Stomach smooth muscle (tissue), 2 donors: ENCODE results near the gene GFM1.

Source experiments
- H3K27ac ChIP-seq: one replicate; pipeline ENCODE4 v1.7.0; 2013; ENCODE audit warnings: mild to moderate bottlenecking, low read length, inconsistent platforms
- H3K27me3 ChIP-seq, 2 donors: one replicate each; pipeline ENCODE4 v1.7.0; 2013; ENCODE audit warnings: low read length in 2 of 2; ENCODE audit not compliant: insufficient read depth in 2 of 2, control insufficient read depth in 1 of 2
- H3K36me3 ChIP-seq, 2 donors: one replicate each; pipeline ENCODE4 v1.7.0; 2013; ENCODE audit warnings: low read length in 2 of 2; ENCODE audit not compliant: control insufficient read depth in 2 of 2, insufficient read depth in 2 of 2
- H3K4me1 ChIP-seq: one replicate; pipeline ENCODE4 v1.7.0; 2013; ENCODE audit warnings: low read length; ENCODE audit not compliant: control insufficient read depth, insufficient read depth
- H3K4me3 ChIP-seq, 2 donors: one replicate each; pipeline ENCODE4 v1.7.0; 2013; ENCODE audit warnings: low read length in 2 of 2
- H3K9ac ChIP-seq, 2 donors: one replicate each; pipeline ENCODE4 v1.7.0; 2013; ENCODE audit warnings: low read length in 2 of 2, mild to moderate bottlenecking in 1 of 2
- H3K9me3 ChIP-seq, 2 donors: one replicate each; pipeline ENCODE4 v1.7.0; 2013; ENCODE audit warnings: low read length in 2 of 2; ENCODE audit not compliant: control insufficient read depth in 2 of 2
- donor health status: healthy.
- donor health status: Pancreatic carcinoma.

The GFM1 gene

DNA sequence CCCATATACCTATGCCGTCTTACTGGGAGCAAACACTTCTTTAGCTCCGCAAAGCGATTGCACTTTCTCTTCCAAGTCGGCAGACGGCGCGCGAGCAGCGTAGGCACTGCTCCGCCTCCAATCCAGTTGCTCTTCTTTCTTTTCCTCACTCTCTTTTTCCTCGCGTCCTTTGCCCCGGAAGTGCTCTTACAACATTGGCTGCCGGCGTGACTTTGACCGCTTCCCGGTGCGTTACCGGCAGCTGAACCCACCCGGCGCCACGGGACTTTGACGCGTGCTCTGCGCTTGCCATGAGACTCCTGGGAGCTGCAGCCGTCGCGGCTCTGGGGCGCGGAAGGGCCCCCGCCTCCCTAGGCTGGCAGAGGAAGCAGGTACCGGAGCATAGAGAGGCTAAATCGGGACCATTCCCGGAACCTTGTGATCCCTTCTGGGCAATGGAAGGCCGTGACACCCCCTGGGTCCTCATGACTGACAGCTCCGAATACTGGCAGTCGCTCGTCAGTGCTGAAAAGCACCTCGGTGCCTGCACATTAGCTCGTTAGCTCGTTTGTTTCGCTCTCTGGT, at the start of gene GFM1:
TSS of gene GFM1 (plus strand) at position 183 of the 564 bp plus-strand sequence. CDS start at position 291, 108 bp downstream.
- Histone ChIP-seq H3K27me3 (no peaks in the 10 kb centered on the region), H3K27ac (peak within 1 kb of the TSS; percentile 88), H3K4me1 (peaks cover 6% of the 10 kb centered on the region), H3K9me3 (no peaks in the 10 kb centered on the region), H3K4me3 (peak within 1 kb of the TSS; percentile 92 to 99), H3K36me3 (no peaks in the 10 kb centered on the region), H3K9ac (peak within 1 kb of the TSS; percentile 90 to 97)

DNA sequence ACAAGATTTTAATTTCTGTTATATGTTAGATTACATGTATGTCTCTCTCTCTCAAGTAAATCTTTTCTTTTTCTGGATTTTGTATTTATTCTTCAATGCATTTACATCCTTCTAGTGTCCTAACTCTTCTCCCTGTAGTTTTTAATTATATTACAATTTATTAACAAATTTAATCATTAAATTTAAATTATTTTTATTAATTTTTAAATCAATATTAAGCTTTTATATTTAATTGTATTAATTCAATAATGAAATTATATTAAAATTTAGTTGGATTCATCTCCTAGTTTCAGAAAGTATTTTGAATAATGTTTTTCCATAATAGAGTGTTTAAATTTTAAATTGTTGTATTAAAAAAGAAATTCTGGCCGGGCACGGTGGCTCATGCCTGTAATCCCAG, 43.5 kb upstream of the GFM1 start:
- Histone ChIP-seq H3K9ac (no peak overlapping the region), H3K36me3 (no peaks in the 10 kb centered on the region), H3K27ac (no peak overlapping the region), H3K4me3 (no peak overlapping the region), H3K9me3 (no peaks in the 10 kb centered on the region), H3K4me1 (no peaks in the 10 kb centered on the region), H3K27me3 (no peaks in the 10 kb centered on the region)

DNA sequence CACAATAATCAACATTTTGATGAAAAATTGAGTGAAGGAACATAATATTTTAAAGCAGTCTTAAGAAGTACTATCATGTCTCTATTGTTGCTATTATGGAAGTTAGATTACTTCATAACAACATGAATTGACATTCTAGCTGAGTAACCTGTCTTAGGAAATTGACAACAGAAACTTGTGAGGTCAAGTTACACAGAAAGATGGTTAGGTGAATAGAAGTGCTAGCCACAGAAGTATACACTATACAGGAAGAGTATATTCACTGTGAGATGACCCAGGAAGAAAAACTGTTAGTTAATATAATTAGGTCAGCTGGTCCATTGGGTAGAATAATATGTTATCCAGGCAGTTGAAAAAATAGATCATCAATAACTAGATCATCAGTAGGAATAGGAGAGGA, 42.1 kb upstream of the GFM1 start:
- Histone ChIP-seq H3K4me3 (no peak overlapping the region), H3K9ac (no peak overlapping the region), H3K4me1 (no peaks in the 10 kb centered on the region), H3K27ac (no peak overlapping the region), H3K9me3 (no peaks in the 10 kb centered on the region), H3K36me3 (no peaks in the 10 kb centered on the region), H3K27me3 (no peaks in the 10 kb centered on the region)

DNA sequence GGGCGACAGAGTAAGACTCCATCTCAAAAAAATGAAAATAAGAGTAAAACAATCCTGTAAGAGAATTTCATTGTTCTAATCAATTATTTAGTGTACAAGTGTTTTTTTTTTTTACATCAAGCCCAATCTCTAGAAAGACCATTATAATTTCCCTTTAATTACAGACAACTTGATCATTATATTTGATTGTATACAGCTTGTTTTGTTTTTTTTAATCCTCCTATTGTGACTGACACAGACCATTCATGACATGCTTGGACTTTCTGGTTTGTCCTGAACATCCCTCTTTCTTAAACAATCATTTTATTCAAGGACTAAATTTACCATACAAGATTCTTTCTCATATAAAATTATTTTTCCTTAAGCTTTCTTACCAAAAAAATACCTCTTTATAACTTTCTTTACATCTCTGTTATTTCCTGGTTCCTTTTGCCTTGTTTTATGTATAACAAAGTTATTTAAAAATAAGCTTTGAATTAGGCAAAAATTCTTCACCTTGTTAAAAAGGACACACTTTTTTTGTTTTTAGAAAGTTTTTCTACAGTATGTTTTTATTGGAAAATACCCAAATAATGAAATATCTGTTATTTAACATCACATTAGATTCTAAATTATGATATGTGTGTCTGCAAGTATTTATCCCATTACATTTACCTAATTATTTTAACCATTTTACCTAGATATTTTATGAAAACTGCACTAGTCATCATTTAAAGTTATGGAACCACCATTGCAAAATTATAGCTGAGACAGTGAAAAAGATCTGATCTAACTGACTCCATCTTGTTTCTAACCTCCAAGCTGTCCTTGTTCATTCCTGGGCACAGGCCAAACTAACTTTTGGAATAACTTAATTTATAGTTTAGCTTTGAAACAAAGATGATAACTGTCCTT, 26.1 kb upstream of the GFM1 start:
- Histone ChIP-seq H3K4me1 (no peaks in the 10 kb centered on the region), H3K9ac (no peak overlapping the region)

DNA sequence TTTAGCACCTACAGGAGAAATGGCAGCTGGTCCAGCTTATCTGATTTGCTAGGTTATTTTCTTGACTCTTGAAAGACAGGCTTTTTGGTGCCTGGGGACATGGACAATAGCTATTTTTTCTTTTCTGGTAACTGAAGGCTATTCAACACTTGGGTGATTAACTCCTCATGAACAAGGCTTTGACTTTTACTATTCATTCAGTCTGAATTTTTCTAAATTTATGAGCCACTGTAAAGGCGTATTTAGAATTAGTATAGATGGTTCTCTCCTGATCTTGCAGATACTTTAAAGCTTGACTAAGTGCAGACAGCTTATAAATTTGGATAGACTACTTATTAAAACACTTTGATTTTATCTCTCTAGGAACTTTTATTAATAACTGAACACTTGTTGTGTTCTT, 18.4 kb upstream of the GFM1 start:
- no peaks in the 10 kb centered on the region for H3K27me3 ChIP-seq
- H3K27ac ChIP-seq = no peak overlapping the region
- H3K9me3 ChIP-seq = no peaks in the 10 kb centered on the region
- no peak overlapping the region for H3K4me3 ChIP-seq
- H3K36me3 ChIP-seq = no peaks in the 10 kb centered on the region
- H3K9ac ChIP-seq = no peak overlapping the region
- no peaks in the 10 kb centered on the region for H3K4me1 ChIP-seq

More for the DNA sequence above, 26.1 kb upstream of the GFM1 start:
- Histone ChIP-seq H3K27ac (no peak overlapping the region), H3K36me3 (no peaks in the 10 kb centered on the region), H3K4me3 (no peak overlapping the region), H3K27me3 (no peaks in the 10 kb centered on the region), H3K9me3 (no peaks in the 10 kb centered on the region)

DNA sequence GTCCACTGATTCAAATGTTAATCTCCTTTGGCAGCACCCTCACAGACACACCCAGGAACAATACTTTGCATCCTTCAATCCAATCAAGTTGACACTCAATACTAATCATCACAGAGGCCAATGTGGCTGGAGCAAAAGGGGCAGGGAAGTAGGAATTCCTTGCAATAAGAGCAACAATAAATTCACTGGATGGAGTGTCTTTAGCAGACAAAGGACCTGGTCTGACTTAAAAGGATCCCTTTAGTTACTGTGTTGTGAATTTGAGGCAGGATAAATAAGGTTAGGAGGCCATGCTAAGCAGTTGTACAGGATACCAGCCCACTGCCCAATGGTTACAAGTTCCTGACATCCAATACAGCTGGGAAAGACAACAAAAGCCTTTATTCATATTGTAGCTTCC, 12.3 kb upstream of the GFM1 start:
- Histone ChIP-seq H3K4me1 (no peaks in the 10 kb centered on the region), H3K9me3 (no peaks in the 10 kb centered on the region), H3K36me3 (no peaks in the 10 kb centered on the region), H3K9ac (no peak overlapping the region), H3K27ac (no peak overlapping the region), H3K4me3 (no peak overlapping the region), H3K27me3 (no peaks in the 10 kb centered on the region)

DNA sequence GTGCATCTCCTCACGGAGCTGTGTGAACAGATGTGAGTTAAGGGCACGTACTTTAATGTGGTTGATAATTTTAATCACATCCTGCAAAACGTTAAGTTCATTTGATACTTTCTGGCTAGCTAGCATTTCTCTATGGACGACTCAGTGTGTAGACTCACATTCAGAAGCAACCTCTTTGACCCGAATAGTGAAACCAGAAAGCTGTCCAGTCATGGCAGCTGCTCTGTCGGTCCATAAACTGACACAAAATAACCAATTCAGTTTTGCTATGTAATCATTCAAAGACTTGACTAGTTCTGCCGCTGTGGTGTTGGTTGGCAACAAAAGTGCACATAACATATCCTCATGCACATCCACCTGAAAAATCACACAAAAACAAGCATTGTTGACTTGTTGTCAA, 3.7 kb upstream of the GFM1 start:
- peaks cover under 1% of the 10 kb centered on the region for H3K4me1 ChIP-seq
- no peak overlapping the region for H3K4me3 ChIP-seq

DNA sequence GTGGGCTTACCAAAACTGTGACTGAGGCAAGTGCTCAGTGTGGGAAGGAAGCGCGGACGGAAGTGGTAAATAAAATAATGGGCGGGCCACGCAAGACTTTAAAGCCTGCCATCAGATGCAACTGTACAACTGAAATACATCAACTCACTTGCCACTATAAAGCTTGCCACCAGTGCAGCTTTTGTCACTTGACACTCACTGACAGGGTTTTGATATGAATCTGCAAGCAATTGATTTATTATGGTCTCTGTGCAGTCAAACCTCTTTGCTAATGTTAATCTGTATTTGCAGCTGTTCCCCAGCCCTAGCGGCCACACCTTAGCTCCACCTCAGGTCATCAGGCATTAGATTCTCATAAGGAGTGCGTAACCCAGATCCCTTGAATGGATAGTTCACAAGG, 2.3 kb upstream of the GFM1 start:
- Histone ChIP-seq H3K9me3 (no peaks in the 10 kb centered on the region), H3K9ac (no peak overlapping the region), H3K27ac (no peak overlapping the region), H3K36me3 (no peaks in the 10 kb centered on the region), H3K27me3 (no peaks in the 10 kb centered on the region), H3K4me3 (no peak overlapping the region), H3K4me1 (peaks cover 6% of the 10 kb centered on the region)

More for the DNA sequence above, 3.7 kb upstream of the GFM1 start:
- no peaks in the 10 kb centered on the region for H3K36me3 ChIP-seq
- H3K9ac ChIP-seq = no peak overlapping the region
- no peaks in the 10 kb centered on the region for H3K27me3 ChIP-seq
- H3K9me3 ChIP-seq = no peaks in the 10 kb centered on the region
- H3K27ac ChIP-seq = no peak overlapping the region

DNA sequence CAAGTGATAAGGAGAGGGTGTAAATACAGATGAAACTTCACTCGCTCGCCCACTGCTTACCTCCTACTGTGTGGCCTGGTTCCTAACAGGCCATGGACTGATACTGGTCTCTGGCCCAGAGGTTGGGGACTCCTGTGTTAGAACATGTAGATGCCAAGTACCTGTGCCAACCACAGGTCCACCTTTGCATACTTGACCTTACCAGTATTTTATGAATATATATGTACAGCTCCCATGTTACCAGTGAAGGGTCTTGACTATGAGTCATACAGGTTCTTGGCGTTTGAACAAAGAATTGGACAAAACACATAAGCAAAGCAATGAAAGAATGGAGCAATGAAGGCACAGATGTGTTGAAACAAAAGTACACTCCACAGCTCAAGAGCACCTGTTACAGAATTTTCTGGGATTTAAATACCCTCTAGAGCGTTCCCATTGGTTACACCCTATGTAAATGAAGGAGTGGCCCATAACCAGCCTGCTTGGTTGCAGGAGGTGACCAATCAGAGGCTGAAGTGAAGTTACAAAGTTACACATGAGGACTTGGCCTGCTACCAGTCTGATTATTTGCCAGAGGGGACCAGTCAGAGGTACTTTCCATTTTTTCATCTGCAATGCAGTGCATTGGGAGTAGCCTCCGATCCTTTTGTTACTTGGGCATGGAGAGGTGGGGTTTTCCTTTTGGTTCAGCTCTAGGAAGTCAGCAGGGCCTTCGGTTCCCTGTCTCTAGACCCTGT, 1.7 kb upstream of the GFM1 start:
- Histone ChIP-seq H3K9me3 (no peaks in the 10 kb centered on the region), H3K9ac (no peak overlapping the region), H3K27ac (no peak overlapping the region), H3K4me3 (no peak overlapping the region), H3K27me3 (no peaks in the 10 kb centered on the region), H3K36me3 (no peaks in the 10 kb centered on the region), H3K4me1 (peaks cover 6% of the 10 kb centered on the region)

DNA sequence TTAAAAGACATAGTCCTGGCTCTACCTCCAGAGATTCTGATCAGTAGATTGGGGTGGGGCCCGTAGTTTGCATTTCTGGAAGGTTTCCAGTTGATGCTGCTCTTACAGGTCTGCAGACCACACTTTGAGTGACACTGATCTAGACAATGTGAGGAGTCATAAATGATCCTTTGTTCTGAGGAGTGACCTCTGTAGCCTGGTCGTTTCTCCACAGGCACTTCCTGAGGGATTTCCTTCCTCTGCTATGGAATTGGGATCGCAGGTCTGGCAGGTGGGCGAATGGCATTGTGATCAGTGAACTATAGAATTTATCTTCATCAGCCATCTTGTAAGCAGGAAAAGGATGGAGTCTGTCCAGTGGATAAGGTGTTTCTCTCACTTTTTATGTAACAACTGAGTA, 5.5 kb downstream of the GFM1 start:
- no peak overlapping the region for H3K9ac ChIP-seq
- no peak overlapping the region for H3K27ac ChIP-seq
- no peaks in the 10 kb centered on the region for H3K9me3 ChIP-seq
- peaks cover 14 to 27% of the 10 kb centered on the region in 2 donors for H3K36me3 ChIP-seq
- H3K27me3 ChIP-seq = no peaks in the 10 kb centered on the region
- H3K4me1 ChIP-seq = peaks cover 6% of the 10 kb centered on the region
- no peak overlapping the region for H3K4me3 ChIP-seq
